Breast epithelium (tissue), 3 donors: ENCODE data around the gene SPATS2.

Experiments
- CTCF ChIP-seq, 3 donors: fragments of 450-650 bp; IDR thresholded peaks; one replicate each; pipeline ENCODE4 v1.5.1; 2016 to 2017; ENCODE audit warnings: antibody characterized with exemption in 3 of 3, mild to moderate bottlenecking in 3 of 3, moderate library complexity in 3 of 3
- POLR2AphosphoS5 ChIP-seq, 3 donors: sonication (generic); formaldehyde crosslinking; IDR thresholded peaks; one replicate each; pipeline ENCODE4 v1.6.1; 2017; ENCODE audit warnings: antibody characterized with exemption in 3 of 3

GRCh38 chr12:49536526-49537071, 169.3 kb downstream of the SPATS2 start:
- TF ChIP-seq CTCF (IDR thresholded peaks at IDR 0.05) (no peak), POLR2AphosphoS5 (IDR thresholded peaks at IDR 0.05) (no peak)
